Ammon's horn (tissue), 1 donor: ENCODE data around the gene TSPAN5.
"Not testable (repeated sequence)": the region's sequence is repeated elsewhere in the genome, so short reads cannot be mapped to it uniquely, and the experiment has no call there.

Experiments
- DNase-seq: peaks from one replicate; pipeline ENCODE4 v3.0.0-alpha.2; 2016; ENCODE audit warnings: low spot score

Gene TSPAN5

GRCh38 chr4:98496152-98496845 lies 162.1 kb downstream of the TSPAN5 start:
- no peak for DNase-seq

- DNase-seq: no peak
Observed at GRCh38 chr4:98493296-98493695, 165.1 kb downstream of the TSPAN5 start.

GRCh38 chr4:98491899-98492559 lies 166.4 kb downstream of the TSPAN5 start:
- peak; percentile 41 for DNase-seq

- DNase-seq: no peak
Observed at GRCh38 chr4:98490251-98490650, 168.2 kb downstream of the TSPAN5 start.

GRCh38 chr4:98485816-98486345 lies 172.5 kb downstream of the TSPAN5 start:
- DNase-seq: no peak

GRCh38 chr4:98484031-98484430 lies 174.4 kb downstream of the TSPAN5 start:
- DNase-seq: no peak

DNA sequence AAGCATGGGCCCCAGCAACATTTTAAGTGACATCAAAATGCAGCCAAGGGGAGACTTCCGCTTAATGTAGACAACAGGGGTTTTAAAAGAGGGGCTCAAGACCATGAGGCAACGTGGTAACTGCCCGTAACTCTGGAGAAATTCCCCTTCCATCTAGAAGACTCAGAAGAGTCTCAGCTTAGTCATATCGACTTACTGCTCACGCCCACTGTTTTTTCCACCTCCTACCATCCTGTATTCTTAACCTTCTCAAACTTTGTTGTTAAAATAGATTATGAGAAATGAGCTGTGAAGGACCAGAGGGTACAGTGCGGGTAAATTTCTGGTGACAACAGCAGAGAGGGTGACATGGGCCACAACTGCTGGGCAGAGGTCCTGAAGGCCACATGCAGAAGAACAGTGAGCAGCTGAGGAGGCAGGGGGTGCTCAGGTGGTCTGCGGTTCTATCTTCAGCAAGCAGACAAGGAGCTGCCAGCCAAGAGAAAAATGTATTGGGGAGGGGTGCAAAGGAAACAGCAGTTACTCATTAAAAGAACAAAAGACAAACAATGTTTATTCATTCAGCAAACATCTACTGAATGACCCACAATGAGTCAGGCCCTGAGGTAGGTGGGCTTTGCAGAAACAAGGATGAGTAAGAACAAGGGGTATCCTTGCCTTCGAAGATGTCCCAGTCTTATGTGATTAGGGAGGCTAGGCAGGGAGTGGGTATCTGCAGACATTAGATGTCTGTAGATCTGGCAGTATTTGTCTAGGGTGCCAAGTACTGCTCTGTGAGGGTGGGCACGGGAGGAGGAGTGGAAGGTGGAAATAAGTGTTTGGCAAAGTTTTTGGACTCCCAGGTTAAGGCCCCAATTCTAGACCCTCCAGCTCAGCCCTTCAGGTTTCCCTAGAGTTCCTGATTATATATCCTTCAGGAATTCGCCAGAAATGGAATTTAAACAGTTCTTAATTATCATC lies 175.3 kb downstream of the TSPAN5 start:
- DNase-seq: no peak

- no peak for DNase-seq
Observed at GRCh38 chr4:98482503-98482846, 175.9 kb downstream of the TSPAN5 start.

- DNase-seq: peak; percentile 74
Observed at GRCh38 chr4:98481167-98481566, 177.2 kb downstream of the TSPAN5 start.

DNA sequence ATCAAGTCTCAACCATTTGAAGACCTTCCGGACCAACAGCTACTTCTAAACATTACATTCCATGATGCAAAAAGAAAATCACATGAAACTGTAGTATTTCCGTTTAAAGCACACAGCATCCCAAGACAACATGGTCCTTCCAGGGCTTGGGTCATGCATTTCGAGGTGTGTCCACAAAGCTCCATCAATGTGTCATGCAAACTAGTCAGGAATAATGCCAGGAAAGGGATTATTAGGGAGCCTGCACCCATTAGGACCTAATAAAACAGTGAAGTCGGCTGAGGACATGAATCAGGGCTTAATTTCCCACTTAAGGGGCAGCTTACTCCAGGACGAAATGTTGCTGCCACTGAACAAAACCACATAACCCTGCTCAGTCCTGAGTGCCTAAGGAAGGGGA lies 177.9 kb downstream of the TSPAN5 start:
- no peak for DNase-seq

GRCh38 chr4:98479590-98479989 lies 178.8 kb downstream of the TSPAN5 start:
- not testable (repeated sequence) for DNase-seq

GRCh38 chr4:98476891-98477290 lies 181.5 kb downstream of the TSPAN5 start:
- DNase-seq: no peak

- no peak for DNase-seq
Observed at GRCh38 chr4:98474408-98474844, 184.0 kb downstream of the TSPAN5 start.

GRCh38 chr4:98473046-98473445 lies 185.4 kb downstream of the TSPAN5 start:
- DNase-seq: no peak

- no peak for DNase-seq
Observed at GRCh38 chr4:98470831-98471230, 187.6 kb downstream of the TSPAN5 start.

- no peak for DNase-seq
Observed at GRCh38 chr4:98470366-98470765, 188.0 kb downstream of the TSPAN5 start.

- DNase-seq: no peak
Observed at GRCh38 chr4:98469771-98470170, 188.6 kb downstream of the TSPAN5 start.

DNA sequence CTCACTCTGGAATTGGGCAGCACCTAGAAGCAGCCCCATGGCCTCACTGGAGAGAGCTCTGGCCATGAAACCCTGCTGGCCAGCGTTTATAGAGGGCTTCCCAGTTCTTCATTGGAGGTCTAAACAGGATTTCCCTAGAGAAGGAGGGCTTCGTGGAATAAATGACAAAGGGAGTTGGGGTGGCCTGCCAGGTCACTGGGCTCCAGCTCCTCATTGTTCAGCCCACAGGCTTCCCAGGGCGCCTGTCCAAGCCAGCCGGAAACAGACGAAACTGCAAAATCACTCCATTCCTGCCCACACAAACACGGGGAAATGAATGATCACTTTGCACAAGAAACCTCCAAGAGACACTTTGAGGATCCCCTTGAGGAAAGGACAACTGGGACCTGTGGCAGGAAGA lies 189.7 kb downstream of the TSPAN5 start:
- DNase-seq: peak; percentile 67

- DNase-seq: peak; percentile 95
Observed at GRCh38 chr4:98467627-98468072, 190.8 kb downstream of the TSPAN5 start.

DNA sequence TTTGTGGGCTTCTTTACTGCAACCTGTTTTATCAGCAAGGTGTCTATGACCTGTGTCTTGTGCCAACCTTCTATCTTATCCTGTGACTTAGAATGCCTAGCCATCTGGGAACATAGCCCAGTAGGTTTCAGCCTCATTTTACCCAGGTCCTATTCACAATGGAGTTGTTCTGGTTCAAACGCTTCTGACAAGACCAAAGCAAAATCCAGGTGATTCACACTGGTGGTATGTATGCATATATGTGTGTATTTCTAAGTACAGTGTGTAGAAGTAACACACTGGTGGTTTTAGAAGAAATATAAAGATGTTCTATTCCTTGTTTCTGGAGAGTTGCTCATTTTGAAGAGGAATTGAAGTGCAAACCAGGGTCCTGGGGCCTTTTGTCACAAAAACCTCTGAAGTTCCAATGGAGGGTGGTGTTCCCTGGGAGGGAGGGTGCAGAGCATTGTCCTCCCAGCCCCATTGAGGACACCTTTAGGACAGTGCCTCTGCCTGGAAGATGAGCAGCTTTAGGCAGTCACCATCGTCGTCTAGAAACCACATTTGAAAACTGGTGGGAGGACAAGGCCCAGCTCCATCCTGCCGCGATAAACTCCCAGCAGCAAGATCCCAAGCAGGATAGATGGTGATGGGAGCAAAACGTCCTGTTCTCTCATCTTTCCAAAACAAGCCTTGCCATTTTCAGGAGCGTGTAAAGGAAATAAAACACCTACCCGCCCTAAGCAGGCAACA lies 191.4 kb downstream of the TSPAN5 start:
- no peak for DNase-seq

DNA sequence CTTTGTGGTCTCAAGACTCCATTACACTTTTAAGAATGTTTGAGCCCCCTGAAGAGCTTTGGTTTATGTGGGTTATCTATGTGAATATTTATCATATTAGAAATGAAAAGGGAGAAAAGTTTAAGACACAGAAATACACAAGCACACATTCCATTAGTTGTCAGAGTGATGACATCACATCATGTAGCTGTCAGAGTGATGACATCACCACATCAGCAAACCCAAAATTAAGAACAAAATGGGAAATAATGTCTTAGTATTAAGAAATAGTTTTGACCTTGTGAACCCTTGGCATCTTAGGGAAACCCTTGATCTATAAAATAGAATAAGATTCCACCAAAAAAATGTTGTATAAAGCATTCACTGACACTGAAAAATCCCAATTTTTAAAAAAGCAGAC lies 195.9 kb downstream of the TSPAN5 start:
- DNase-seq: no peak
